GM19043 (cell line): Measurements from ENCODE around the gene LPP.

Source experiments
- ATAC-seq: cut with Tn5 transposase; IDR thresholded peaks from one replicate; pipeline ENCODE4 v1.9.1; 2021; ENCODE audit warnings: low read depth; ENCODE audit not compliant: unreplicated experiment

LPP gene

DNA sequence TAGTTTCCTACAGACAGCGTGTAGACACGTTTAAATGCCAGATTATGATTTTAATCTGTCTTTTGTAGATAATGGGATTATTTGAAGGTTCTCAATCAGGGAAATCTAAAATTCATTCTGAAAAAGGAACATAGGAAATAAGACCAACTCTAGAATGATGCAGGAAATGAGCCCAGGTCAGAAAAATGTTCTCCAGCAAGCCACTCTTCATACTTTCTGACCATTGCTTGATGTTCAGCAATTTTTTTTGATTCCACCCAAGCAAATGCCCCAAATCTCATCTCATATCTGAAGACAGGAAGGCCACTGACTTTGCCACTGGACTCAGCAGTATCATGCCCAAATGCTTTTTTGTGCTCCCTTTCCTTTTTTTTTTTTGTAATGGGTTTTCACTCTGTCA, 373.4 kb downstream of the LPP start:
- ATAC-seq: no peak

DNA sequence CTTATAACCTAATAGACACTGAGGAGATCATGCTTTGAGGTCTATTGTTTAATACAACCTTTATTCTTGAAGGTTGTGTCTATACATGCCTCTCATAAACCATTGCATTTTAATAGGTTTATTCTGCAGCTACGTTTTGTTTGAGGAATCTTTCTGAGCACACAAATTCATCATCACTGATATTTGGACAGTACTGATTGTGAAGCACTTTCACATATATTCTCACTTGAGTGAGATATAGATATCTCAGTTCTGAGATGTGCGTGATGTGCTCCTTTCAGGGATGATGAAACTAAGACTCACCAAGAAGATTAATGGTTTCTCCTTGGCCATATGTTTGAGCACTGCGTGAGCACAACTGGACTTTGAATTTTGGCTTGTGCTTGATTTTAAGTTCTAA, 374.4 kb downstream of the LPP start:
- ATAC-seq: no peak

DNA sequence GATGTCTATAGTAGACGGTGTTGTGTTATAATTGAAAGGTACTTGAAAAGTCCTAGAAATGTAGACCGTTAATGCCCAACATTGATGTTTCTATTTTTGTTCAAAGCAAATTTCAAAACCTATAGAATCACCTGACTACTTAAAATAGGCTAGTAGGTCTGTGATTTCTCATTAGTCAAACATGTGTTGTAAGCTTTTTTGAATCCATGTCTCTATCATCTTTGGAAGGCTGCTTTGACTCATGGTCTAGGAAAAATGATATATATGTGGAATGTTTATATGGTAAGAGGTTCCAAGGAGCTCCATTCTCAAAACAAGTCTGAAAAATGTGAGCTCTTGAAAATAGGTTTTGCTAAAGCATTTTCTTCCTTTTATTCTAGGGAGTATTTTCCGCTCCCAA, 375.3 kb downstream of the LPP start:
- no peak for ATAC-seq

DNA sequence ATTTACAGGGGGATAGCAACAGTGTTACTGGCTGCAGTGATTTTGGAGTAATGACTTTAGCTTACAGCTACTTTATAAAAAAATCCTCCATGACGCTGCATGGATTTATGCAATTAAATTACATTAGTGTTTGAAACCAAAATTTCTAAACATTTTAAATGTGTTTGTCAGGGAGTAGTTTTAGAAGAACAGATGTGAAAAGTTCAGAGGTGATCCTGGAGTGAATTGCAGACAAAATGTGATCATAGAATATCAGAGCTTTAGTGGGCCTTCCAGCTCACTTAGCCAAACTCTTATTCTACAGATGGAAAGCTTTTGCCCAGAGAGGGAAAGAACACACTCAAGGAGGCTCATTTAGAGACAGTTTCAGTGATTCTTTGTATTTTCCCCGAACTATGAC, 376.3 kb downstream of the LPP start:
- no peak for ATAC-seq

DNA sequence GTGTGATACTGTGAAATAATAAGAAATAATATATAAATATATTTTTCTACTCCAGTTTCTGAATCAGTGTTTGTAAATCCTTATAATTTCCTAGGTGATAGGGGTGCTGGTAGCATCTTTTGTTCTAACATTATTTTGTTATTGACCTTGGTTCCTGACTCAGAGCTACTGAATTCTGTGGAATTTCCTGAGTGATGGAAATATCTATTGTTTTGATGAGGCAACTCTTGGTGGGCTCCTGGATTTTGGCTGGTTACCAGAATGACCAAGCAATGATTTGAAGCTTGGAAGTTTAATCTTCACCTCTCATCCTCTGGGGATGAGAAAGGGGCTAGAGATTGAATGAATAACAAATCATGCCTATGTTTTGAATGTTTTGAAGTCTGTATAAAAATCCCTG, 377.3 kb downstream of the LPP start:
- no peak for ATAC-seq

DNA sequence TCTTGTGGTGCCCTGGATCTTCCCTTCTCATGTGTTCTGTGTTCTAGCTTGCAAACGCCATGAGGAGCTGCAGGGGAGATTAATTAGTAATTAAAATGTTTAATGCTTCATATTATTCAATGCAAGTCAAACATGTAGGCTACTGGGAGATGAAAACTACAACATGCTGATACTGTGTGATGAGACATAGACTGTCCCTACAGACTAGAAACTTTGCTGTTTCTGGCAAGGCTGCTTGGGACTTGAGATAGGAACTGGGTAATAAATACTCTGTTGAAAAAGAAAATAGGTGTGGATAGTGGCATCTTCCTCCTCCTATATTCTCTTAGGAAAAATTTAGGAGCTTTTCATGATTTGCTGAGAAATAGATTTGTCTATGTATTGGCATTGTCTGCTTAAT, 379.2 kb downstream of the LPP start:
- ATAC-seq: no peak

DNA sequence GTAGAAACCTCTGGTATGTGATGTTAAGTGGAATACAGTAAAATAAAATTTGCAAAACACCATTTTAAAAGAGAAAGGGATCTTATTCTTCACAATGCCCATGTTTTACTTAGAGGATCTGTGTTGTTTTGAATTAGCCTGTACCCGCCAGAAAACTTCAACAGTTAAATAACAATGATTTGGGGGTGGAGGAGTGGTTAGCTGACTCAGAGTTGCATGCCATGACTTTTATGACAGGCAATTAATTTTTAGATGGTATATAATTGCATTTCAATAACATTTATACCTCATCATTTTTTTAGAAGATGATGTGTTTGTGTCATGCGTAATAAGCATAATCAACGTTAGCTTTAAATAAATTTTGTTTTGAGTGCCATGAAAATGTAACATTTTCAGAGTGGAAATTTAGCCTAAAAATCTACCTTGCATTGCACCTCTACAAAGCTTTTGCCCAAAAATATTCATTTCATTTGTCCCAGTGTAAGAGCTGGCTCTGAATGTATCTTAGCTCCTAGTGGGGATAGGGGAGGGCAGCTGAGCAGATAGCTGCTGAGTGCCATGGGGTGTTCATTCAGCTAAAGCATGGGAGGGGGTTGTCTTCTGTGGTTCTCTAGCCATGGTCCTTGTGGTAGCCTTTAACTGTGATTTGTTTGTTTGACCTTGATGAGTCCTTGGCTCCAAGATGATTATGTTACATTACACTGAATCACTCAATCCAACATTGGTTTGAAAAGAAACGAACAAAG, 379.8 kb downstream of the LPP start:
- no peak for ATAC-seq

DNA sequence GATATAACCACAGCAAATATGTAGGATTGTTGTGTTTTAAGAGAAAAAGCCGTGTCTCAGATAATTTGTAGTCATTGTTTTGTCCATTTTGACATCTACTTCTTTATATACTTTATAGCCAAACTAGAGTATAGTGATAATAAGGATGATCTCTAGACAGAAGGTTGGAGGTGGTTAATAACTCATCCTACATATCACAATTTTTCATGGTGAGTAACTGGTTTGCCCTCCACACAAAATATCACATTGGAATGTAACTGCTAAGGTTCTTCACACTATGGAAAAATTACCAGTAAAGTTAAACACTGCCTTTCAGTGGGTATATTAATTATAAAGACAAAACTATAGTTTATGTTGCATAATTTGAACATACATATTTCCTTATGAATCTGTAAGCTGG, 380.7 kb downstream of the LPP start:
- ATAC-seq: no peak

DNA sequence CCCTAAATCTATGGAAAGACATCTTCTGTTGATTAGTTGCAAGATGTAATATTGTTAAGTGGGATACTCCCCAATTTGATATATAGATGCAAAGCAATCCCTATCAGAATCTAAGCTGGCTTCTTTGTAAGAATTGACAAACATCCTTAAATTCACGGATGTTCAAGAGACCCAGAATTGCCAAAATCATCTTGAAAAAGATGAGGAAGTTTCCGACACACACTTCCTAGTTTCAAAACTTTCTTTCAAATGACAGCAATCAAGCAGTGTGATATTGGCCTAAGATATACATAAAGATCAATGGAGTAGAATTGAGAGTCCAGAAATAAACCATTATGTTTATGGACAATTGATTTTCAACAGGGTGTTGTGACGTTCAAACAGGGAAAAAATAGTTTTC, 383.6 kb downstream of the LPP start:
- ATAC-seq: no peak

DNA sequence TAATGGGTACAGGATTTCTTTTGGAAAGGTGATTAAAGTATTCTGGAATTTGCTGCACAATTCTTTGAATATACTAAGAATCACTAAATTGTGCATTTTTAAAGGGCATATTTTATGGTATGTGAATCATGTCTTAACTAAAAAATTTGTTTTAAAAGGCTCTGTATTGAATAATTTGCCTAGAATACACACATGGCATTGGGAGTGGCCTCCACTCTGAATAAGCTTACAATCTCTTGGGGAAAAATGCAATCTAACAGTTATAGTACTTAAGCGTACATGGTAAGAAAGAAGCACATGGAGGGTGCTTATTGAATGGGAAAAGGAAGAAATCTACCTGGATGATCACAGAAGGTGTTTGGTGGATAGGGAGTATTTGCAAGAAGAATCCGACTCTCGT, 385.1 kb downstream of the LPP start:
- ATAC-seq: no peak

DNA sequence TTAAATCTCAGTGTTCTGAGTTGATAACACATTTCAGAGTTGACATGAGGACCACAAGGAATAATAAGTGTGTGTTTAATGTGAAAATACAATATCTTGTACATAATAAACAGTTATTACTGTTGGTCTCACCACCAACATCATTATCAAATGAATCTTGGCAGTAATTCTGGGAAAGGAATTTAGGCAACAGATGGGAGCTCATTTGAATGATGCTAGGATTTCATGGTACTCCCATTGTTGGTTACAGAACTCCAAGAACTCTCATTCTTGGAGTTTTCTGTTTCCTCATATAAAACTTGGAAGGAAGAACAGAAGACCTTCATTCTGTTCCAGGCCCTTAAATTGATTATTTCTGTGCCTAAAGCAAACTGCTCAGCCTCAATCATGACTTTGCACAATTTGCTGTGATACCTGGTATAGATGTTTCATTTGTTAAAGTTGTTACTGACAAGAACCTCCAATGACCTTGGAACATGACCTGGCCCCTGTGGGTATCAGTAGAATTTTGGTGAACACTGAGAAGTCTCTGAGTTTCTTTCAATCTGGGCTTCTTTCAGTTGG, 385.8 kb downstream of the LPP start:
- ATAC-seq: no peak

DNA sequence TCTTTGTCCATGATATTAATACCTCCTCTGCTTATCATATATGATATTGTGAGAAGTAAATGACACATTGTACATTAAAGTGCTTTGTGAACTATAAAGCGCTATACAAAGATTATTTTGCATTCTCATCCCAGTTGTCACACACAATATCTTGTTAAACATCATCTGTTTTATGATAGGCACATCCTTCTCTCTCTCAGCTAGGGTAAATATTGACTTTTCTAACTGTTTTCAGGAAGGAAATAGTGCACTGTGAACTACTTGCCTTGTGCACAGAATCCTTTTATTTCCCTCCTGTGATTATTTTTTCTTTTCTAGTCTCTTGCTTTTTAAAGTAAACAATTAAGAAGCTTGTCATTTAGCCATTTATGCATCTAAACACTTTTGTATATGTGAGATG, 388.2 kb downstream of the LPP start:
- ATAC-seq: no peak

DNA sequence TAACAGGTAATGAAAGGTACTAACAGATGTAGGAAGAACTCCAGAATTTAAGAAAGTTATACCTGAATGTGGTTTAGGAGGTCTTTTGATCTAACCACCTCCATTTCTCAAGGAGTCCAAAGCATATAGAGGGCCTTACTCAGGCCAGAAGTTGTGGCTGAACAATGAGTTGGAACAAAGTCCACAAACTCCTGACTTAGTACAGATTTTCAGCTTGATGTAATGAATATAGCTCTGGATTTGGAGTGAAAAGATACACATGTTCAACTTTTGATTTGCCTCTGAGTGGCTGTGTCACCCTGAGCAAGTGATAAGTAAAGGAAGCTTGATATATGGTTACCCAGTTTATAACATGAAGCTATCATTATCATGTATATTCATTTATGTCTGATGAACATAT, 390.1 kb downstream of the LPP start:
- no peak for ATAC-seq

DNA sequence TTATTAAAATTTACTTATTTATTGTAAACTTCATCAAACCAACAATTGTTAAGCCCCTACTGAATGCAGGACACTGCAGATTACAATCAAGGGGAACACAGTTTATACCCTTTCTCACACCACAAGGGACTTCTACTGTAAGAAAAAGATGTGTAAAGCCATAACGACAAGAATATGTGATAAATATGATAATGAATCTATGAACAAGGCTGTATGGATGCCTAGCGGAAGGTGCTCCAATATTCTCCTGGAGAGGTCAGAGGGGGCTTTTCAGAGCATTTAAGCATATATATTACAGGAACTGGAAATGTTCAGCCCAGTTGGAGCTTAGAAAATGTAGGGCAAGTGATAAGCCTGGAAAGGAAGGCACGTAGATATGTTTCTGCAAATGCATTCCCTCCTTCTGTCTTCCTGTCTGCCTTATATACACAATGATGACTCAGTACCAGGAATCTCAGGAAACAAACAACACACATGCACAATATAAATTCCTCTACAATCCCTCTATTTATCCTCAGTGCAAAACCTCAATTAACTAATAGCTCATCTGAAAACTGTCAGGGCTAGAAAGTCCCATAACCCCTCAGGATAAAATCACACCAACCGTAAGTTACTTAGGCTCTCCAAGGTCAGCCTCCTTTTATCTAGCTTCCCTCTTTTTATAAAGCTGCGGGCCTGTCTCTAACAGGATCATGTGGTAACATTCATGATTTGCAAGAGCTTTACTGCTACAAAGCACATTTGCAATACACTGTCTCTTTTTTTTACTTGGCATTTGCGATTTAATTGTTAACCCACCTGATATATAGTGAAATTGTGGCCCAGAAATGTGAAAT, 393.1 kb downstream of the LPP start:
- ATAC-seq: no peak

DNA sequence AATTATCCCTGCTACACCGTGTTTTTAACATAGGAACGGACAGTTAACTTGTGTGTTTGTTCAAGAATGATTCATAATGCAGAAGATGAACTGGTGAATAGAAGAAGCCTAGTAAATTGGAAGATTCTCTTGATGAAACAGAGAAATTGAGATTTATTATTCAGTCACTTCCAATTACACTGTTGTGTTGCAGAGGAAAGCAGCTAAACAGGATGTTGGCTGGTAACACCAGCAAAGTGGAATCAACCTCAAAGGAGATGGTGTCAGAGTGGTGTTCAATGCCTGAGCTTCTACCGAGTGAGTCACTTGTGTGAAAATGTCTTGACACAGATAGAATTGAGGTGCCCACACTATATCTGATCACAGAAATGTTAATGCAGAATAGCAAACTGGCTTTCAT, 399.6 kb downstream of the LPP start:
- no peak for ATAC-seq

DNA sequence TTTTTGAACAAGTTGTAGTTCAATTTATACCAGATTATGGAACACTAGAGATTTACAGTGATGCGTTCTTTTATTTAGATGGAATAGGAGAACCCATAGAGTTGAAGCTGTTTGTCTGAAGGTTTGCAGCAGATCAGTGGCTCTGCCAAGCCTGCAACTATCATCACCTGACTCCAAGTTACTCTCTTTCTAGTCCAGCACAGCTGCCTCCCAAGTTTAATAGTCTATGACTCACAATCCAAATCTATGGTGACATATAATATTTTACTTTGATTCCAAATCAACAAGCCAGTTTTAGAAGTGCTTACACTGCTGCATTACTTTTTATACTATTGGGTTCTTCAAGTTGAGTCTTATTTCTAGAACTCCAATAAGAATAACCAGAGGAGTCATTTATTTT, 400.4 kb downstream of the LPP start:
- ATAC-seq: no peak

DNA sequence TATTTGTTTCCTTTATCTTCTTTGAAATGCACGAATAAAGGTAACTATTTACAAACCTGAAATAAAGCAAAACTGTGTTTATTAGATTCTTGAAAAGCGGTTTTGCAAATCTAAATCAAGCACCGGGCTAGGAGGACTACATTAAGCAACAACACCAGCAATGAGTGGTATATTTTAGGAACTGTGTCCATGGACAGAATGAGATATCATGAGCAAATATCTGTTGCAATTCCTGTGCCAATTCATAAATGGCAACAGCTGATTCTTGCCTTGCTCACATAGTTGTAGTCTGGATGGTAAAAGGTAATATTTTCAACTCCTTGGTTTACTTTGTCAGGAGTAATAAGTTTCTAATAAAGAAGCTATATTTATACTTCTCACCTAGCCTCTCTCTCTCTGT, 403.3 kb downstream of the LPP start:
- no peak for ATAC-seq

DNA sequence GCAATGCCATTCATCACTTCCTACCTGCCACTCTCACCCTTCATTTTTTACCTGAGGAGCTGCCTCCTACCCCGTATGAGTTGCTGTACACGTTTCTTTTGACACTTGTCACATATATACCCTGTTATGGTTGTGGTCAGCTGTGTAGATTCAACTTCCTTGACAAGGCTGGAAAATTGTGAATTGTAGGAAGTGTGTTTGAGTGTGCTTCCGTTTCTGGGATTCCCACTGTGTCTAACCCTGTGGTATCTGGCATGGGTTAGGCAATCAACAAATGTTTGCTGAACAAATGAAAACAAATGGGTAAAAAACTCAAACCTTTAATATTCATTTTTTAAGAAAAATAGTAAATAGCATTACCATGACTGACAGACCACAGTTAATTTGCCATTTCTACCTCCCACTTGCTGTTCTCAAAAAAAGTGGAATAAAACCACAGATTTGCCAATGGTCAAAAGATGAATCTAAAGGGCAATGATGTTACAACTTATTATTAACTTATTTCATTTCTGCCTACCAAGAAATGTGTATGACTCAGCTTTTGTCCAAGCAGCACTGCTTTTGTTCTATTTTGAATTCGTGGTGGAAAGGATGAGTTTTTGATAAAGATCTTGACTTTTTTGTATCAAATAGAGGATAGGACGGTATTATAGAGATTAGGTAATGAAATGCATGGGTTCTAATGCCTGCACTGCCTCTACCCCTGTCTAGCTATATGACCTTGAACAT, 404.6 kb downstream of the LPP start:
- no peak for ATAC-seq

DNA sequence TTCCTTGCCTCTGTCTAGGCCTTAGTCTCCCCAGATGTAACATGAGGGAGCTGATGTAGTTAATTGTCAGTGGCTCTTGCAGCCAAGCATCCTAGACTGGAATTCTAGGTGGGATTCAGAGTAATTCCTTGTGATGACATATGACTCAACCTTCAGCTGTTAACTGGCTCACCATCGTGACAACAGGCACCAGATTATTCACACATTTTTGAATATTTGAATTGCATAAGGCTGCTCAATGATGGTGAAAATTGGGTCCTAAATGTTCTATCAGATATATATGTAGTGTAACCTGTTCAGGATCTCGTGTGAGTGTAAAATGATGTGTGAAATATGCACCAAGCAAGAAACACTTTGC, 405.1 kb downstream of the LPP start:
- no peak for ATAC-seq

DNA sequence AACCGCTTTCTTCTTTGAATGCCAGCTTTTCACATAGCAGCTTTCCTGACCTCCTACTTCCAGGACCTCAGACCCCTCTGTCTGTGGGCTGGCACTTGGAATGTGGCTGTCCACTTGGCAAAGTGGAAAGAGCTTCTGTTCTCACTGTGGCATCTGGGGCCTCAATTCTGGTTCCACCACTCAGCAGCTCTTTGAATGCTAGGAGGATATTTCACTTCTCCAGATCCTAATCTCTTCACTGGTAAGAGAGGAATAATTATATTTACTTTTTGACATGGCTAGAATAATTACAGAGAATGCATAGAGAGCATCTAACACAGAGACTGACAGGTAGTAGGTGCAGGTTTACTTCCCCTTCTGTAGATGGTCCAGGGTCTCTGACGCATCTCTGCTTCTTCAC, 405.9 kb downstream of the LPP start:
- no peak for ATAC-seq

DNA sequence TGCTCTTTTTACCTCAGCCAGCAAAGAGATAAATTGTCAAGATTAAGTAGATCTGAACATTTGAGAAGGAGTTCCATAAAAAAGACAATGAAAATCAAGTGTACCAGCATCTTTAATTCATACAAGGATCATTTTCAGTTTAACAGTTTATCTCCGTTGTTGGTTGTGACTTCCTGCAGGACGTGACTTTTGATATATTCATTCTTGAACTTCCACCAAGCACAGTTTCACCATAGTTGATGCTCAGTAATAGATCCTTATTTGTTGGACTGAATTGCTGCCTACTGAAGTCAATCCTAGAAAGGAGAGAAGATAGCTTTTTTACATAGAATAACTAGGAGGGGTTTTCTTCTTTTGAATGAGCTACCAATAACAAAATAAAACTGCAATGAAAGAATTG, 408.2 kb downstream of the LPP start:
- ATAC-seq: no peak
